22Rv1 (cell line): ENCODE results near the gene VSIG2.

ENCODE experiments used
- ZFX ChIP-seq: fragments of 450-650 bp; IDR thresholded peaks from 2 replicates; pipeline ENCODE4 v1.6.1; 2017; ENCODE audit warnings: antibody characterized with exemption, borderline replicate concordance
- TF ChIP-seq, protein P1 (sequence below): fragments of 450-650 bp; IDR thresholded peaks from 2 replicates; pipeline ENCODE4 v1.5.1; 2017; ENCODE audit warnings: mild to moderate bottlenecking

GRCh38 chr11:124729571-124729970 lies 22.5 kb downstream of the VSIG2 start:
- TF ChIP-seq, protein P1, sequence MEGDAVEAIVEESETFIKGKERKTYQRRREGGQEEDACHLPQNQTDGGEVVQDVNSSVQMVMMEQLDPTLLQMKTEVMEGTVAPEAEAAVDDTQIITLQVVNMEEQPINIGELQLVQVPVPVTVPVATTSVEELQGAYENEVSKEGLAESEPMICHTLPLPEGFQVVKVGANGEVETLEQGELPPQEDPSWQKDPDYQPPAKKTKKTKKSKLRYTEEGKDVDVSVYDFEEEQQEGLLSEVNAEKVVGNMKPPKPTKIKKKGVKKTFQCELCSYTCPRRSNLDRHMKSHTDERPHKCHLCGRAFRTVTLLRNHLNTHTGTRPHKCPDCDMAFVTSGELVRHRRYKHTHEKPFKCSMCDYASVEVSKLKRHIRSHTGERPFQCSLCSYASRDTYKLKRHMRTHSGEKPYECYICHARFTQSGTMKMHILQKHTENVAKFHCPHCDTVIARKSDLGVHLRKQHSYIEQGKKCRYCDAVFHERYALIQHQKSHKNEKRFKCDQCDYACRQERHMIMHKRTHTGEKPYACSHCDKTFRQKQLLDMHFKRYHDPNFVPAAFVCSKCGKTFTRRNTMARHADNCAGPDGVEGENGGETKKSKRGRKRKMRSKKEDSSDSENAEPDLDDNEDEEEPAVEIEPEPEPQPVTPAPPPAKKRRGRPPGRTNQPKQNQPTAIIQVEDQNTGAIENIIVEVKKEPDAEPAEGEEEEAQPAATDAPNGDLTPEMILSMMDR: no peak
- no peak for TF ChIP-seq ZFX
